K562 (cell line): ENCODE measurements around the gene LRRC14B. TPM values are rescaled to one million over a fixed set of nuclear protein-coding genes. Genes with fewer than 3 reads are reported as not detected.
"Not testable (repeated sequence)": the region's sequence is repeated elsewhere in the genome, so short reads cannot be mapped to it uniquely, and the experiment has no call there.

ENCODE experiments used
- ATAC-seq: fragments of 200-7000 bp; cut with Tn5 transposase; 3 replicates; pipeline ENCODE4 v1.9.1; 2020; ENCODE audit warnings: moderate library complexity
- BruUV-seq: library from RNA; stranded (reverse); fragments of 400-500 nt; replicated peaks from 2 replicates; lab custom pipeline; 2021; lab: Mats Ljungman, UMichigan
- CTCF ChIA-PET: fragments of 300-600 bp; formaldehyde crosslinking; extraction: SDS; loops from one replicate; lab custom pipeline; 2021; ENCODE audit warnings: low intra/inter-chr PET ratio; lab: Yijun Ruan, JAX
- POLR2A ChIA-PET: fragments of 300-600, 350-650 bp; sonication (Branson Sonifier 250); formaldehyde crosslinking; extraction: SDS; loops from one replicate; lab custom pipeline; 2021; ENCODE audit warnings: antibody characterized with exemption, inconsistent platforms; lab: Yijun Ruan, JAX
- DNase-seq, 4 experiments: peaks; one replicate each; pipeline versions ENCODE4 v3.0.0 to v3.0.0-alpha.2; 2011 to 2018; ENCODE audit warnings: low spot score in 3 of 4, mixed read lengths in 3 of 4; ENCODE audit errors: extremely low read depth in 1 of 4
- FAIRE-seq: peaks from 2 replicates; lab custom pipeline; 2011; peaks lifted over from hg19 to GRCh38; lab: Jason Lieb, UNC
- H2AFZ ChIP-seq: 2 replicates; pipeline ENCODE4 v1.6.0; 2011; ENCODE audit warnings: low read depth, low read length, control low read depth, inconsistent platforms
- H3K27ac ChIP-seq: fragments of 200-600 bp; 3 replicates; pipeline ENCODE4 v1.8.0; 2011; ENCODE audit warnings: low read depth, mild to moderate bottlenecking, control low read depth, inconsistent platforms, low read length, moderate library complexity, mixed read lengths; ENCODE audit errors: extremely low read depth
- H3K27me3 ChIP-seq, 2 experiments: fragments of 300-600 bp in 1 of 2; 2 replicates in 1 of 2; 3 replicates in 1 of 2; pipeline versions ENCODE4 v1.6.0 to v1.8.0; 2011; ENCODE audit warnings: inconsistent platforms in 2 of 2, low read length in 2 of 2, mild to moderate bottlenecking in 1 of 2, mixed read lengths in 1 of 2, moderate library complexity in 1 of 2; ENCODE audit not compliant: control insufficient read depth in 2 of 2, insufficient read depth in 2 of 2
- H3K36me3 ChIP-seq: fragments of 300-600 bp; 3 replicates; pipeline ENCODE4 v1.8.0; 2011; ENCODE audit warnings: mild to moderate bottlenecking, low read length, inconsistent platforms; ENCODE audit not compliant: control insufficient read depth, insufficient read depth
- H3K4me1 ChIP-seq, 2 experiments: fragments of 200-600 bp in 1 of 2; replicated peaks in 1 of 2; 2 replicates in 1 of 2; 3 replicates in 1 of 2; pipeline versions ENCODE4 v1.5.1 to v1.8.0; 2011; ENCODE audit warnings: inconsistent platforms in 2 of 2, low read length in 2 of 2, mild to moderate bottlenecking in 1 of 2, mixed read lengths in 1 of 2, moderate library complexity in 1 of 2; ENCODE audit not compliant: control insufficient read depth in 2 of 2, insufficient read depth in 2 of 2
- H3K4me2 ChIP-seq: 2 replicates; pipeline ENCODE4 v1.6.1; 2011; ENCODE audit warnings: low read length, control low read depth, inconsistent platforms, mixed read lengths; ENCODE audit not compliant: insufficient read depth
- H3K4me3 ChIP-seq: fragments of 200-600 bp; sonication (generic), shearing (Covaris generic); 2 replicates; pipeline ENCODE4 v1.5.1; 2016; ENCODE audit warnings: control low read depth, inconsistent platforms
- H3K79me2 ChIP-seq: fragments of 200-600 bp; 3 replicates; pipeline ENCODE4 v1.8.0; 2011; ENCODE audit warnings: low read length, inconsistent platforms; ENCODE audit not compliant: control insufficient read depth, insufficient read depth
- H3K9ac ChIP-seq, 2 experiments: 2 replicates each; pipeline versions ENCODE4 v1.6.0 to v1.6.1; 2011; ENCODE audit warnings: low read depth in 2 of 2, low read length in 2 of 2, control low read depth in 1 of 2, inconsistent platforms in 1 of 2, mild to moderate bottlenecking in 1 of 2, mixed read lengths in 1 of 2; ENCODE audit not compliant: insufficient read depth in 1 of 2
- H3K9me1 ChIP-seq: one replicate; pipeline ENCODE4 v1.6.0; 2011; ENCODE audit warnings: inconsistent platforms, mild to moderate bottlenecking, low read length, moderate library complexity; ENCODE audit not compliant: control insufficient read depth, insufficient read depth
- H3K9me3 ChIP-seq: replicated peaks from 2 replicates; pipeline ENCODE4 v1.5.1; 2011; ENCODE audit warnings: low read depth, low read length, inconsistent platforms; ENCODE audit not compliant: control insufficient read depth, insufficient read depth
- H4K20me1 ChIP-seq: replicated peaks from 2 replicates; pipeline ENCODE4 v1.6.1; 2011; ENCODE audit warnings: low read length, inconsistent platforms, mixed read lengths; ENCODE audit not compliant: control insufficient read depth, insufficient read depth
- PRDM10 ChIP-seq: fragments of 450-650 bp; IDR thresholded peaks from 2 replicates; pipeline ENCODE4 v1.6.1; 2018; ENCODE audit not compliant: partially characterized antibody
- ZNF239 ChIP-seq: fragments of 250-450 bp; sonication (Bioruptor Pico); IDR thresholded peaks from 2 replicates; pipeline ENCODE4 v1.4.0; 2020; ENCODE audit warnings: mild to moderate bottlenecking
- ZNF77 ChIP-seq: fragments of 250-450 bp; sonication (Bioruptor Pico); IDR thresholded peaks from 2 replicates; pipeline ENCODE4 v1.5.0; 2020
- WGBS: fragments of 100-300 bp; shearing (Covaris generic); methylation state at CpG from one replicate; pipeline ENCODE4 v1.1.6; 2016; ENCODE audit warnings: low coverage, mixed read lengths; ENCODE audit not compliant: insufficient coverage; ENCODE audit errors: missing lambda C conversion rate; 5-methylcytosine and 5-hydroxymethylcytosine counted together
- in situ Hi-C: fragments of 300-500 bp; cut with MboI; formaldehyde crosslinking; loops from 4 replicates; pipeline ENCODE4 v1.15.0; 2018; ENCODE audit warnings: inconsistent platforms, mixed read lengths
- intact Hi-C: fragments of 100-400 bp; cut with micrococcal nuclease; formaldehyde crosslinking; loops from 2 replicates; pipeline ENCODE4 v1.14.2; 2022
- polyA plus RNA-seq, 8 experiments: library from polyadenylated mRNA; depleted of rRNA in 4 of 8; stranded (reverse) in 5 of 8; unstranded in 3 of 8; fragments of >200 nt; fragmentation: Nextera tagmentation in 2 of 8; fragmentation: Illumina TruSeq in 1 of 8; extraction: Ambion mirVana in 2 of 8; extraction: Trizol in 1 of 8; gene quantifications; 2 replicates each; pipeline versions ENCODE4 v1.2.1 to v1.2.3, GENCODE V29; 2011 to 2014; ENCODE audit warnings: inconsistent platforms in 1 of 8, missing spikeins in 1 of 8
- total RNA-seq, 7 experiments: library from RNA; depleted of rRNA in 6 of 7; stranded (reverse); fragments of >200 nt in 6 of 7; fragmentation: Illumina TruSeq in 2 of 7; extraction: Trizol in 2 of 7; gene quantifications; 2 replicates each; pipeline versions ENCODE4 v1.2.1 to v1.2.3, GENCODE V29; 2011 to 2021; ENCODE audit warnings: low replicate concordance in 1 of 7

The LRRC14B gene
- total and polyA plus RNA-seq, 9 of the 15 experiments (the other 6 are each of a cell fraction or from before 2014, with no cell fraction given): not detected

- no peak for TF ChIP-seq PRDM10
Measured at GRCh38 chr5:219460-219863, 28.2 kb downstream of the LRRC14B start (continued).

GRCh38 chr5:219991-220390 is 28.7 kb downstream of the LRRC14B start:
- no TSS peak for BruUV-seq
- ATAC-seq: no peak
- no peak for FAIRE-seq
- WGBS: 23% methylated on average over 4 of the region's 4 CpGs
- H2AFZ ChIP-seq: no peak overlapping the region
- ChIA-PET POLR2A (interaction anchor here (0.6 to 2.1 kb wide), 4 partner anchors 9 to 115 kb away, joined by 3 to 7 read pairs (median 4); no protein-coding TSS in a partner anchor), CTCF (interaction anchor here (0.9 kb wide), 1 partner anchor 12 kb away, joined by 3 read pairs; no protein-coding TSS in a partner anchor)
- peaks cover 26% of the 10 kb centered on the region for H4K20me1 ChIP-seq
- no peaks in the 10 kb centered on the region for H3K9me1 ChIP-seq
- no peaks in the 10 kb centered on the region for H3K9me3 ChIP-seq
- peak overlapping the region; percentile 92 for H3K4me2 ChIP-seq
- H3K9ac ChIP-seq: peak overlapping the region; percentile 90 to 97; a peak in 3 of 4 replicates
- in situ Hi-C loops (loop anchor here (5.0 kb wide), 1 partner anchor 1377 kb away; no protein-coding TSS in a partner anchor), intact Hi-C loops (no loop called here)
- no peak overlapping the region; the same call in 1 of the 3 replicates for H3K27ac ChIP-seq
- H3K36me3 ChIP-seq: peaks cover 40% of the 10 kb centered on the region; the same call in 2 of the 3 replicates
- no peak for DNase-seq
- TF ChIP-seq ZNF77 (CRISPR knock-in tag) (no peak), ZNF239 (CRISPR knock-in tag) (peak; percentile 75)
- H3K27me3 ChIP-seq: no peaks in the 10 kb centered on the region
- H3K79me2 ChIP-seq: peaks cover 66% of the 10 kb centered on the region
- peaks cover 11% of the 10 kb centered on the region in 2 experiments; a peak in 4 of 5 replicates for H3K4me1 ChIP-seq
- H3K4me3 ChIP-seq: peak overlapping the region; percentile 99

- DNase-seq, H3K9ac ChIP-seq, H3K9me3 ChIP-seq, H2AFZ ChIP-seq, H3K27me3 ChIP-seq, H3K27ac ChIP-seq, H3K9me1 ChIP-seq, CTCF ChIA-PET, in situ Hi-C loops, ATAC-seq, H3K4me2 ChIP-seq, BruUV-seq, FAIRE-seq, H3K4me3 ChIP-seq, intact Hi-C loops: not testable (repeated sequence)
- POLR2A ChIA-PET: interaction anchor here (1.4 kb wide), 1 partner anchor 9 kb away, joined by 7 read pairs; no protein-coding TSS in a partner anchor
- Histone ChIP-seq H3K79me2 (peaks cover 59% of the 10 kb centered on the region), H3K4me1 (peaks cover 8 to 11% of the 10 kb centered on the region in 2 experiments; a peak in 4 of 5 replicates), H4K20me1 (peaks cover 26% of the 10 kb centered on the region), H3K36me3 (peaks cover 66% of the 10 kb centered on the region; the same call in 2 of the 3 replicates)
- 75% methylated on average over 6 of the region's 6 CpGs for WGBS
Measured at GRCh38 chr5:222951-223715, 31.8 kb downstream of the LRRC14B start.
